ENCODE data around the gene TGFBR3.

Gene TGFBR3

DNA sequence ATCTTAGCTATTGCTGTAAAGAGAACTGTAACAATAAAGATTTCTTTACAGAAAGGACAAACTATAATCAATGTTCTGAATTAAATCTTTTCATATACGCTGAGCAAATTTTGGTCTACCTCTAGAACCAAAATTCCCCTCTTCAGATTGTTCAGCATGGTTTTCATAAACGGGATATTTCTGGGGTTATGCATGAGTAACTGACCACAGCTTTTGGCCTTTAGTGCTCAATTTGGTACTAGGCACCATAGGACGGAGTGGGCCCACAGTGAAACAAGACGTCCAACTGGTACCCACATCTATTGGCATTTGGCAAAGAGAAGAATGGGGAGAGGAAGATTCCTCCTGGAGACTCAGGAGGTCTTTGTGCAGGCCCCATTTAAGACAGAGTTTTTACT lies 184.5 kb downstream of the TGFBR3 start:
- TF ChIP-seq, protein P1, sequence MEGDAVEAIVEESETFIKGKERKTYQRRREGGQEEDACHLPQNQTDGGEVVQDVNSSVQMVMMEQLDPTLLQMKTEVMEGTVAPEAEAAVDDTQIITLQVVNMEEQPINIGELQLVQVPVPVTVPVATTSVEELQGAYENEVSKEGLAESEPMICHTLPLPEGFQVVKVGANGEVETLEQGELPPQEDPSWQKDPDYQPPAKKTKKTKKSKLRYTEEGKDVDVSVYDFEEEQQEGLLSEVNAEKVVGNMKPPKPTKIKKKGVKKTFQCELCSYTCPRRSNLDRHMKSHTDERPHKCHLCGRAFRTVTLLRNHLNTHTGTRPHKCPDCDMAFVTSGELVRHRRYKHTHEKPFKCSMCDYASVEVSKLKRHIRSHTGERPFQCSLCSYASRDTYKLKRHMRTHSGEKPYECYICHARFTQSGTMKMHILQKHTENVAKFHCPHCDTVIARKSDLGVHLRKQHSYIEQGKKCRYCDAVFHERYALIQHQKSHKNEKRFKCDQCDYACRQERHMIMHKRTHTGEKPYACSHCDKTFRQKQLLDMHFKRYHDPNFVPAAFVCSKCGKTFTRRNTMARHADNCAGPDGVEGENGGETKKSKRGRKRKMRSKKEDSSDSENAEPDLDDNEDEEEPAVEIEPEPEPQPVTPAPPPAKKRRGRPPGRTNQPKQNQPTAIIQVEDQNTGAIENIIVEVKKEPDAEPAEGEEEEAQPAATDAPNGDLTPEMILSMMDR (IDR thresholded peaks at IDR 0.05; ENCODE audit: low read depth, low read length): no peak
- no peak overlapping the region for H3K4me3 ChIP-seq (replicated peaks in 1 of 2; ENCODE audit: low read depth in 2 of 2, low read length in 2 of 2)
- peak in 1 of 2 donors; percentile 68 for DNase-seq (ENCODE audit: low read depth in 2 of 2)

GRCh38 chr1:91700771-91701471 lies 185.0 kb downstream of the TGFBR3 start:
- peak; percentile 38 to 80 for DNase-seq (ENCODE audit: low read depth in 2 of 2)
- TF ChIP-seq, protein P1 (IDR thresholded peaks at IDR 0.05; ENCODE audit: low read depth, low read length): no peak
- H3K4me3 ChIP-seq (replicated peaks in 1 of 2; ENCODE audit: low read depth in 2 of 2, low read length in 2 of 2): no peak overlapping the region

- TF ChIP-seq, protein P1 (IDR thresholded peaks at IDR 0.05; ENCODE audit: low read depth, low read length): peak; percentile 31
- DNase-seq (ENCODE audit: low read depth in 2 of 2): peak; percentile 34 to 90
- no peak overlapping the region for H3K4me3 ChIP-seq (replicated peaks in 1 of 2; ENCODE audit: low read depth in 2 of 2, low read length in 2 of 2)
Measured at GRCh38 chr1:91700332-91700731, 185.6 kb downstream of the TGFBR3 start.

- no peak overlapping the region for H3K4me3 ChIP-seq (replicated peaks in 1 of 2; ENCODE audit: low read depth in 2 of 2, low read length in 2 of 2)
- DNase-seq (ENCODE audit: low read depth in 2 of 2): peak; percentile 75 to 89
- TF ChIP-seq, protein P1 (IDR thresholded peaks at IDR 0.05; ENCODE audit: low read depth, low read length): no peak
Measured at GRCh38 chr1:91699339-91699974, 186.5 kb downstream of the TGFBR3 start.

- no peak overlapping the region for H3K4me3 ChIP-seq (replicated peaks in 1 of 2; ENCODE audit: low read depth in 2 of 2, low read length in 2 of 2)
- TF ChIP-seq, protein P1 (IDR thresholded peaks at IDR 0.05; ENCODE audit: low read depth, low read length): no peak
- DNase-seq (ENCODE audit: low read depth in 2 of 2): peak; percentile 86 to 92
Measured at GRCh38 chr1:91697861-91698260, 188.1 kb downstream of the TGFBR3 start.

DNA sequence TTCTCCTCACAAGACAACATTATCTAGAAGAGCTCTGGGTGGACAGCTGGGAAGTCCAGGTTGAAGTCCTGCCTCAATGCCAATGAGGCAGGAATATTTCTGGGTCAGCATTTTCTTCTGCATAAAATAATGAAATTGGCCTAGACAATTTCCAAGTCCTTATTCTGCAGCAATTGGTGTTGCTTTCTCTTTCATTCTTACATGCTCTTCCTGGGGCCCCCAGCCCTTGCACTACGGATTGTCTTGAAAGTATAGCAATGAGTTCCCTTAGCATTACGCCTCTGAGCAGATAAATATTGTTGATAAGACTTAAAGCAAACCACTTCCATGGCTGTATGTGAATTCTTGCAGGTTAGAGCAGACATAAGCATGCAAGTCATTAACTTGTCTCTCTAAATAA lies 188.5 kb downstream of the TGFBR3 start:
- TF ChIP-seq, protein P1 (IDR thresholded peaks at IDR 0.05; ENCODE audit: low read depth, low read length): no peak
- no peak overlapping the region for H3K4me3 ChIP-seq (replicated peaks in 1 of 2; ENCODE audit: low read depth in 2 of 2, low read length in 2 of 2)
- peak in 1 of 2 donors; percentile 66 for DNase-seq (ENCODE audit: low read depth in 2 of 2)

All from cardiac fibroblast (primary cell).